Stomach (tissue), 9 donors: ENCODE data around the gene CCDC90B. TPM values are rescaled to one million over a fixed set of nuclear protein-coding genes. Genes with fewer than 3 reads are reported as not detected.
"Not testable (repeated sequence)": the region's sequence is repeated elsewhere in the genome, so short reads cannot be mapped to it uniquely, and the experiment has no call there.

Experiments
- DNase-seq, 2 donors: peaks; one replicate each; pipeline versions ENCODE4 v3.0.0 to v3.0.0-alpha.2; 2013 to 2019
- H3K27ac ChIP-seq, 5 donors: fragments of 200-600 bp in 4 of 5; sonication (generic) in 4 of 5; one replicate each; pipeline ENCODE4 v1.5.1; 2013 to 2019; ENCODE audit warnings: mild to moderate bottlenecking in 1 of 5, moderate library complexity in 1 of 5
- H3K27me3 ChIP-seq, 3 donors: fragments of 200-600 bp; sonication (generic); one replicate each; pipeline ENCODE4 v1.5.1; 2017 to 2019; ENCODE audit warnings: mixed run types in 1 of 3
- H3K36me3 ChIP-seq, 4 donors: fragments of 200-600 bp; sonication (generic); 1 replicate in 3 of 4; 2 replicates in 1 of 4; pipeline ENCODE4 v1.5.1; 2016 to 2019
- H3K4me1 ChIP-seq, 4 donors: fragments of 200-600 bp; sonication (generic); one replicate each; pipeline ENCODE4 v1.5.1; 2016 to 2019
- H3K4me3 ChIP-seq, 4 donors: fragments of 200-600 bp; sonication (generic) in 3 of 4; one replicate each; pipeline ENCODE4 v1.5.1; 2016 to 2019; ENCODE audit warnings: mild to moderate bottlenecking in 1 of 4
- H3K9me3 ChIP-seq, 4 donors: fragments of 200-600 bp; sonication (generic); one replicate each; pipeline ENCODE4 v1.5.1; 2016 to 2019
- EP300 ChIP-seq: sonication (generic); formaldehyde crosslinking; IDR thresholded peaks from one replicate; pipeline ENCODE4 v1.6.1; 2017; ENCODE audit warnings: antibody characterized with exemption
- POLR2A ChIP-seq, 4 donors: fragments of 450-650 bp; IDR thresholded peaks; one replicate each; pipeline ENCODE4 v1.6.1; 2016; ENCODE audit warnings: antibody characterized with exemption in 4 of 4, control low read depth in 2 of 4, mild to moderate bottlenecking in 1 of 4, moderate library complexity in 1 of 4
- POLR2AphosphoS5 ChIP-seq, 3 donors: sonication (generic); formaldehyde crosslinking; IDR thresholded peaks; one replicate each; pipeline ENCODE4 v1.6.1; 2016; ENCODE audit warnings: antibody characterized with exemption in 3 of 3
- WGBS, 5 donors: extraction: QIAGEN DNeasy Blood & Tissue Kit in 3 of 5; methylation state at CpG; one replicate each; pipeline versions ENCODE4 v1.1.5 to v1.1.7; 2013 to 2018; 5-methylcytosine and 5-hydroxymethylcytosine counted together
- intact Hi-C: fragments of 100-400 bp; cut with DNase I; formaldehyde crosslinking; loops from one replicate; pipeline ENCODE4 v1.15.1; 2023; ENCODE audit warnings: low total_unique reads
- polyA plus RNA-seq, 3 donors: library from polyadenylated mRNA; stranded (reverse); fragments of 200-250 nt; gene quantifications; one replicate each; pipeline ENCODE4 v1.2.3, GENCODE V29; 2013
- total RNA-seq, 5 donors: library from RNA; depleted of rRNA; stranded (reverse); fragments of >200 nt; gene quantifications; one replicate each; pipeline versions ENCODE4 v1.1.0 to v1.2.3, GENCODE V29; 2014 to 2016
- TF ChIP-seq, protein P1 (sequence below), 7 experiments: fragments of 450-650 bp in 4 of 7; fragments of 200-600 bp in 3 of 7; sonication (generic) in 3 of 7; IDR thresholded peaks; one replicate each; pipeline ENCODE4 v1.5.1; 2016 to 2019; ENCODE audit warnings: antibody characterized with exemption in 7 of 7, control low read depth in 2 of 7, mild to moderate bottlenecking in 1 of 7
- donor health status: healthy with polysubstance abuse.
- donor health status: Bipolar disorder and iron deficiency.
- donor health status: healthy.

CCDC90B gene
- total and polyA plus RNA-seq, 8 donors = 5.3 to 48.4 (median 29.4) TPM

DNA sequence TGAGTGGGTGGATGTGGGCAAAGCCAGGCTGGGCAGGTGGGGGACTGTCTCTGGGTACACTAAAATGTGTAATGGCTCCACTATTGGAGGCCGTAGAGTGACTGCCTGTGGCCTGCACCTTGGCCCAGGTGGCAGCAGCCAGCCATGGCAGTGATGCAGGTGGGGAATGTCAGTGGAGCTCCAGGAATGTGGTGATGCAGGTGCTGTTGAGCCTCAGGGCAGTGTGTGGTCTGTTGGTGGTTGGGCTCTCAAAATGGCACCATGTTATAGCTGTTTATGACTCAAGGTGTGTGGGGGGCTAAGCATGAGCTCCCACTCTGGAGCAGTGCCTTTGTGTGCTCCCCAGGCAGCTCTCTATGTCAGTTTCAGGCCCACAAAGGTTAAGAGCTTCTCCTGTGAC is 40.2 kb upstream of the CCDC90B start:
- Histone ChIP-seq H3K4me1 (no peaks in the 10 kb centered on the region), H3K27ac (no peak overlapping the region), H3K36me3 (no peaks in the 10 kb centered on the region), H3K9me3 (peaks cover 0 to 3% (median 0%) of the 10 kb centered on the region in 4 donors), H3K4me3 (no peak overlapping the region), H3K27me3 (no peaks in the 10 kb centered on the region)
- TF ChIP-seq EP300 = no peak
- TF ChIP-seq, protein P1, sequence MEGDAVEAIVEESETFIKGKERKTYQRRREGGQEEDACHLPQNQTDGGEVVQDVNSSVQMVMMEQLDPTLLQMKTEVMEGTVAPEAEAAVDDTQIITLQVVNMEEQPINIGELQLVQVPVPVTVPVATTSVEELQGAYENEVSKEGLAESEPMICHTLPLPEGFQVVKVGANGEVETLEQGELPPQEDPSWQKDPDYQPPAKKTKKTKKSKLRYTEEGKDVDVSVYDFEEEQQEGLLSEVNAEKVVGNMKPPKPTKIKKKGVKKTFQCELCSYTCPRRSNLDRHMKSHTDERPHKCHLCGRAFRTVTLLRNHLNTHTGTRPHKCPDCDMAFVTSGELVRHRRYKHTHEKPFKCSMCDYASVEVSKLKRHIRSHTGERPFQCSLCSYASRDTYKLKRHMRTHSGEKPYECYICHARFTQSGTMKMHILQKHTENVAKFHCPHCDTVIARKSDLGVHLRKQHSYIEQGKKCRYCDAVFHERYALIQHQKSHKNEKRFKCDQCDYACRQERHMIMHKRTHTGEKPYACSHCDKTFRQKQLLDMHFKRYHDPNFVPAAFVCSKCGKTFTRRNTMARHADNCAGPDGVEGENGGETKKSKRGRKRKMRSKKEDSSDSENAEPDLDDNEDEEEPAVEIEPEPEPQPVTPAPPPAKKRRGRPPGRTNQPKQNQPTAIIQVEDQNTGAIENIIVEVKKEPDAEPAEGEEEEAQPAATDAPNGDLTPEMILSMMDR (IDR thresholded peaks at IDR 0.05) = no peak
- TF ChIP-seq POLR2AphosphoS5 (IDR thresholded peaks at IDR 0.05) = no peak
- TF ChIP-seq POLR2A (IDR thresholded peaks at IDR 0.05) = no peak
- intact Hi-C loops = no loop called here
- WGBS, 5 donors = 71 to 91% (median 88%) methylated on average over 1 of the region's 1 CpG; no CpG with 5 or more reads in 2 of the 5 donors
- DNase-seq = no peak

DNA sequence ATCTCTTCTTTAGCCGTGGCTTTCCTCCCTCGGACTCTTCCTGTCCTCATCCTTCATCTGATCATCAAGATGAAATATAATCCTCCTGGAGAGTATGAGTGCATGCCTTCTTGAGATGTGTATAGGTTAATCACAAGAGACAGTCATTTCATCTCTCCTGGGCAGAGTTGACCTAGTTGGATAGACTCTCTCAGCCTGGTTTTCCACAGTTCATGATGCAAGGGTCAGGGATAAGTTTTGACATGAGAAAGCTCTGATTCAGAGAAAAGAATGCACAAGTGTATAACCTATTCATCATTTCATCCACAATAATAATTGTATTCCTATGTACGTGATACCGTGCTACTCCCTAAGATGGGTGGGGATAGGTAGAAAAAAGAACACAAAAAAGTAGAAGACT is 33.2 kb upstream of the CCDC90B start:
- Histone ChIP-seq H3K9me3 (peaks cover 0 to 3% (median 0%) of the 10 kb centered on the region in 4 donors), H3K4me1 (no peaks in the 10 kb centered on the region), H3K4me3 (no peak overlapping the region), H3K27ac (no peak overlapping the region), H3K36me3 (no peaks in the 10 kb centered on the region), H3K27me3 (no peaks in the 10 kb centered on the region)
- WGBS, 5 donors = 44 to 80% (median 45%) methylated on average over 4 of the region's 4 CpGs
- no peak for TF ChIP-seq POLR2AphosphoS5 (IDR thresholded peaks at IDR 0.05)
- no peak for TF ChIP-seq POLR2A (IDR thresholded peaks at IDR 0.05)
- no peak for TF ChIP-seq EP300
- TF ChIP-seq, protein P1 (IDR thresholded peaks at IDR 0.05) = no peak
- intact Hi-C loops = no loop called here
- DNase-seq = no peak

DNA sequence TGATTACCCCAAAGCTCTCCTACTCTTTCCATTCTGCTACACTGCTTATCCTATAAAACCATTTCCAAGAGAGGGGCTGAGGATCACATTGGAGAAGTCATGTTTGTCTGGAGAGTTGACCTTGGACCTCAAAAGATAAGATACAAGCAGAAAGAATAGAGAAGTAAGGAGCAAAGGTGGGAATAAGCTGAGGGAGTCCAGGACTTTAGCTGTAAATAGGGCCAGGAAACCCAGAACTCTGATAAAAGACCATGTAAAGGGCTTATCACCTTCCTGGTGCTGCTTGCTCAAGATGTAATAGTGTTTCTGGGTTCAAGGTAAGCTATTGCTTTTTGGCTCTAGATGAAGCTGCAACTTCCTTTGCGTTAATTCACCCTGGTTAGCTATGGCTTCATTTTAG is 32.8 kb upstream of the CCDC90B start:
- WGBS, 5 donors = 27 to 87% (median 47%) methylated on average over 1 of the region's 1 CpG
- no peak for DNase-seq
- H3K27ac ChIP-seq = no peak overlapping the region

DNA sequence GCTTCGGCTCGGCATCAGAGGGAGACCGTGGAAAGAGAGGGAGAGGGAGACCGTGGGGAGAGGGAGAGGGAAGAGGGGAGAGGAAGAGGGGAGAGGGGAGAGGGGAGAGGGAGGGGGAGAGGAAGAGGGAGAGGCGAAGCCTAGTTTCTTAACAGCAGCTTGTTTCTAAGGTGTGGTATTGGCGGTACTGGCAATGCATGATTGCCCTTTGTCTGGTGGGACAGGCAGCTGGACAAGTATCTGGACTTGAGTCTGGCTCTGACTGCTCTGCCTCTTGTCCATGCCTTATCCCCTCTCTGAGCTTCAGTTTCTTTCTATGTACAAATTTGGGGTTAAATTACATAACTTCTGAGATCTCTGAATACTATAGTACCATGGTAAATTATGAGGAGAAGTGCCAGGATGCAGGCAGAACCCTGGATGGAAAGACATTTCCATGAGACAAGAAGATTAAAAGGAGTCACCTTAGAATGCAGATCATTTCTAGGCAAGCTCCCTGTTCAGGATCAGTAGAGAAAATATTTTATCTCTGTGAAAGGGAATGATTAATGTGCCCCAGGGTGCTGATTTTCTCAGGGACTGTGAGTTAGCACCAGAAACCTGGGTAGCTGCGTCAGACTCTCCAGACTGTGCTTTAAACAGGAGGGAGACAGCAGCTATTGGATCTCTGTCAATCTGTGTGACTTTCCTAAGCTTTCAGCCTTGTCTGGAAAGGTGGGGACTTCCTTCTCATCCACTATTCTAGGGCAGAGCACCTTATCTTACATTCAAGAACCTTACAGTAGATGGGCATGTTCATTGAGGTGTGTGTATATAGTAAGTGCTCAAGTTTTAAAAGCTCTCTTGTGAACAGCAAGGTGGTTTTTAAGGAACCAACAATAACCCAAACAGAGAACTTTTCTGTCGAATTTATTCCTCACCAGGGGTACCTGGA is 31.9 kb upstream of the CCDC90B start:
- Histone ChIP-seq H3K36me3 (no peaks in the 10 kb centered on the region), H3K4me1 (no peaks in the 10 kb centered on the region), H3K9me3 (peaks cover 0 to 3% (median 0%) of the 10 kb centered on the region in 4 donors), H3K27me3 (no peaks in the 10 kb centered on the region), H3K4me3 (no peak overlapping the region), H3K27ac (no peak overlapping the region)
- WGBS, 5 donors = 70 to 81% (median 78%) methylated on average over 7 to 8 of the region's 8 CpGs
- DNase-seq = no peak
- TF ChIP-seq, protein P1 (IDR thresholded peaks at IDR 0.05) = no peak
- TF ChIP-seq POLR2A (IDR thresholded peaks at IDR 0.05) (no peak), EP300 (no peak), POLR2AphosphoS5 (IDR thresholded peaks at IDR 0.05) (no peak)
- intact Hi-C loops = no loop called here

More for the DNA sequence above, 32.8 kb upstream of the CCDC90B start:
- H3K4me3 ChIP-seq = no peak overlapping the region
- TF ChIP-seq, protein P1 (IDR thresholded peaks at IDR 0.05) = no peak
- no peak for TF ChIP-seq POLR2A (IDR thresholded peaks at IDR 0.05)
- no peak for TF ChIP-seq EP300
- no peak for TF ChIP-seq POLR2AphosphoS5 (IDR thresholded peaks at IDR 0.05)
- intact Hi-C loops = no loop called here
- no peaks in the 10 kb centered on the region for H3K36me3 ChIP-seq
- no peaks in the 10 kb centered on the region for H3K27me3 ChIP-seq
- H3K9me3 ChIP-seq = peaks cover 0 to 3% (median 0%) of the 10 kb centered on the region in 4 donors
- no peaks in the 10 kb centered on the region for H3K4me1 ChIP-seq

DNA sequence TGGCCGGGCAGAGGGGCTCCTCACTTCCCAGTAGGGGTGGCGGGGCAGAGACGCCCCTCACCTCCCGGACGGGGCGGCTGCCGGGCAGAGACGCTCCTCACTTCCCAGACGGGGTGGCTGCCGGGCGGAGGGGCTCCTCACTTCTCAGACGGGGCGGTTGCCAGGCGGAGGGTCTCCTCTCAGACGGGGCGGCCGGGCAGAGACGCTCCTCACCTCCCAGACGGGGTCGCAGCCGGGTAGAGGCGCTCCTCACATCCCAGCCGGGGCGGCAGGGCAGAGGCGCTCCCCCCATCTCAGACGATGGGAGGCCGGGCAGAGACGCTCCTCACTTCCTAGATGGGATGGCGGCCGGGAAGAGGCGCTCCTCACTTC is 30.7 kb upstream of the CCDC90B start:
- H3K27ac ChIP-seq, H3K36me3 ChIP-seq, DNase-seq, H3K27me3 ChIP-seq, intact Hi-C loops, H3K4me1 ChIP-seq, H3K9me3 ChIP-seq, H3K4me3 ChIP-seq: not testable (repeated sequence)
- 94 to 99% (median 96%) methylated on average over 10 to 31 of the region's 31 CpGs for WGBS, 5 donors

DNA sequence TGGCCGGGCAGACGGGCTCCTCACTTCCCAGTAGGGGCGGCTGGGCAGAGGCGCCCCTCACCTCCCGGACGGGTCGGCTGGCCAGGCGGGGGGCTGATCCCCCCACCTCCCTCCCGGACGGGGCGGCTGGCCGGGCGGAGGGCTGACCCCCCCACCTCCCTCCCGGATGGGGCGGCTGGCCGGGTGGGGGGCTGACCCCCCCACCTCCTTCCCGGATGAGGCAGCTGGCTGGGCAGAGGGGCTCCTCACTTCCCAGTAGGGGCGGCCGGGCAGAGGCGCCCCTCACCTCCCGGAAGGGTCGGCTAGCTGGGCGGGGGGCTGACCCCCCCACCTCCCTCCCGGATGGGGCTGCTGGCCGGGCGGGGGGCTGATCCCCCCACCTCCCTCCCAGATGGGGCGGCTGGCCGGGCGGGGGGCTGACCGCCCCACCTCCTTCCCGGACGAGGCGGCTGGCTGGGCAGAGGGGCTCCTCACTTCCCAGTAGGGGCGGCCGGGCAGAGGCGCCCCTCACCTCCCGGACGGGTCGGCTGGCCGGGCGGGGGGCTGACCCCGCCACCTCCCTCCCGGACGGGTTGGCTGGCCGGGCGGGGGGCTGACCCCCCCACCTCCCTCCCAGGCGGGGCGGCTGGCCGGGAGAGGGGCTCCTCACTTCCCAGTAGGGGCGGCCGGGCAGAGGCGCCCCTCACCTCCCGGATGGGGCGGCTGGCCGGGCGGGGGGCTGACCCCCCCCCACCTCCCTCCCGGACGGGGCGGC is 30.2 kb upstream of the CCDC90B start:
- 89 to 95% (median 93%) methylated on average over 14 to 58 of the region's 59 CpGs for WGBS, 5 donors
- H3K4me1 ChIP-seq, H3K27me3 ChIP-seq, DNase-seq, H3K9me3 ChIP-seq, H3K27ac ChIP-seq, H3K36me3 ChIP-seq, H3K4me3 ChIP-seq, intact Hi-C loops: not testable (repeated sequence)
